Midbrain (tissue), 1 donor: Measurements from ENCODE around the gene P3H2.
"Not testable (repeated sequence)": the region's sequence is repeated elsewhere in the genome, so short reads cannot be mapped to it uniquely, and the experiment has no call there.

ENCODE experiments used
- DNase-seq: peaks from one replicate; lab custom pipeline; 2025; lab: John Stamatoyannopoulos, UW

Gene P3H2

DNA sequence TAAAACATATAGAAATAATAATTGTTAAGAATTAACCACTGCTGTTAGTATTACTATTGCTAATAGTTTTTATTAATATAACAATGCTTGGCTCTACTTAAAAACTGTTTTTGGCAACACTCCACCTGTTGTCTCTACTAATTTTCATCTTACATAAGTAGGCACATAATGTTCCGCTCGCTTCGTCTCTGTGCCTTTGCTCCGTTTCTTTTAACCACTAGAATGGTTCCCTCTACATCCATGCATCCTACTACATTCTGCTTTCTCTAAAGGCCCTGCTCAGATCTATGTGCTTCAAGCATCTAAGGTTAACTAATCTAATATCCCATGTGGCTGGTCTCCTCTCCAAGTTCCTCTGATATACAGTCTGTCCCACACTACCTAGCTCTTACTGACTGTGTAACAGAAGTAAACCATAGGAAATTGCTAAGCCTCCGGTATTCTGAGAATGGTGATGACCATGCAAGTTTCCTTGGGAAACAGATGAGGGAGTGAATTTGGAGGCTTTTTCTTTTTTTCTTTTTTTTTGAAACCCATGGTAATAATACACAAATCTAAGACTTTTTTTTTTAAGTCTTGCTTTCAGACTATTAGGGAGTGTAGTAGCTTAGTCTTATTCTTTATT, 138.3 kb downstream of the P3H2 start:
- no peak for DNase-seq

DNA sequence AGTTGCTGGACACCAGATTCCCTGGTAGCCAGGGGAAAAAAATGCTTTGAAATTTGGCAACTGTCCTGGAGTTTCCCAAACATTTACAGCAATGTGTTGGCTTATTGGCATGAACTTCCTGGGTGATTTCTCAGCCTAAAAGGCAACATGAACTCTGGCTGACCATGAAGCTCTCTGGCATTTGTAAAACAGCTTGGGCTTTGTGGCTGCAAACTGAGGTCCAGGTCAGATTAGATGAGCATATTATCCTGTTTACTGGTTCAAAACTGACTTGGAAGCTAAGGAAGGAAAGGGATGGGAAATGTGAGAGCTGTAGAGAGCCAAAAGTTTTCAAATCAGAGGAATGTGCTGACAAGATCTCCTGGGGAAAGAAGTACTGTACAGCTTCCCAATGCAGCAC, 139.0 kb downstream of the P3H2 start:
- DNase-seq: no peak

DNA sequence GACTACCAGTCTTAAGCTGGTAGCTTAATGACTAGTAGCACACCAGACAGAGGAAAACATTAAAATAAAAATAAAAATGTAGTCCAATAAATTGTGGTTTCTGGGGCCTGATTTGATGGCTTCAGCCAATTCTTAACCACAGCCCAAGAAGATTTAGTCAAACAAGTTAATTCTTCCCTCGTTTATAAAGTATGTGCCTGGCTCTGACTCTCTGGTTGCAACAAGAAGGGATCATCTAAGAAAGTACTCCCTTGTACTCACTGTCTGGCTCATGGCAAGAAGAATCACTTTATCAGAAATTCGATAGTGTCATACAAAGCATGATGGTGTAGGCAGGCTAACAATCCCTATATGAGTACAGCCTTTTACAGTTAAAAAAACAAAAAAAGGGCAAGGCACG, 141.9 kb downstream of the P3H2 start:
- no peak for DNase-seq

DNA sequence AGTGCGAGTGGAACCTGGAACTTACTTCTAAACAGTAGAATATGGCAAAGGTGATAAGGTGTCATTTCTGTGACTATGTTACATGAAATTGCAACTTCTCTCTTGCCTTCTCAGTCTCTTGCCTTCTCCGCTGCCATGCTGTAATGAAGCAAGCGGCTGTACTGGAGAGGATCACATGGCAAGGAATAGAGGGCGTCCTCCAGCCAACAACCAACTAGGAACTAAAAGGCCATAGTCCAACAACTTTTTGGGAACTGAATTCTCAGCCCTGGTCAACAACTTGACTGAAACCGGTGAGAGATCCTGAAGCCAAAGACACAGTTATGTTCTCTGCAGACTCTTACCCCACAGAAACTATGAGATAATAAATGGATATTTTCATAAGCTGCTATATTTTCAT, 143.5 kb downstream of the P3H2 start:
- DNase-seq: no peak

DNA sequence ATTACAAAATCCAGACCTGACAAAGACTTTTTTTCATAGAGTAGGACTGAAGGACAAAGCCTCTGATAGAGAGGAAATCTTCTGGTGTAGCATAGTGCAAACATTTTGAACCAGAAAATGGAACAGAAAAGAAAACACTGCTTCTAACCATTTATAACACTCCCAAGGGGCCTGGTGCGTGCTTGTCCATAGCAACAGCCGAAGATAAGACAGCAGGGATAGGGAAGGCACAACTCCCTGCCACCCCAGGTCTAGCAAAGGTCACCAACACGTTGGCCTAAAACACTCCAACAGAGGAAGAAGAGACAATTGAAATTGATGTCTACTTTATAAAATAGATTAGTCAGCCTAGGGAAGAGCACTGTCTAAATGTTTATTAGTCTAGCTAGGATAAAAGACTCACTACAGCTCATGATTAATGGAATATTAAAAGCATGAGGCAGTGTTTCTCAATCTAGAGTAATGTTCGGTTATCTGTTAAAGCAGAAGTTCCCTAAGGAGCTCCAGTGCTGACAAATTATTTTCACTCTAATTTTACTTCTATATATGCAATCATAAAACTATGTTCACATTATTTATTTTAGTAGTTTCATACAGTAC, 145.2 kb downstream of the P3H2 start:
- no peak for DNase-seq

DNA sequence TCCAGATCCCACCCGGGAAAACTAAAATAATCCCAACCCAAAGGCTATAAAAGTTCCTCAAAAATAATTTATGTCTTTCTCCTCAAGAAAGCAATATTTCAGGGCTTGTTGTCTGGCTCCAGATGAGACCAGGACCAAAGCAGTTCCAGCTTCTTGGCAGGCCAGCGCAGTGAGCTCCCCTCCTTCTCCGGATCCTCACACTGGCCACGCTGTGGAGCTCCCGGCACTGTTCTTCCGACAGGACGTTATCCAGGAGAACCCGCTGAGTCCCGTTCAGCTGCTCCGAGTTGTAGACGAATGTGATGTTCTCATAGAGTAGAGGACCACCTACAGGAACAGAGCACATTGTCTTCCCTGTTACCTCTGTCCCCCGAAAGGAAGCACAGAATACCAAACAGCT, 146.3 kb downstream of the P3H2 start:
- DNase-seq: no peak

DNA sequence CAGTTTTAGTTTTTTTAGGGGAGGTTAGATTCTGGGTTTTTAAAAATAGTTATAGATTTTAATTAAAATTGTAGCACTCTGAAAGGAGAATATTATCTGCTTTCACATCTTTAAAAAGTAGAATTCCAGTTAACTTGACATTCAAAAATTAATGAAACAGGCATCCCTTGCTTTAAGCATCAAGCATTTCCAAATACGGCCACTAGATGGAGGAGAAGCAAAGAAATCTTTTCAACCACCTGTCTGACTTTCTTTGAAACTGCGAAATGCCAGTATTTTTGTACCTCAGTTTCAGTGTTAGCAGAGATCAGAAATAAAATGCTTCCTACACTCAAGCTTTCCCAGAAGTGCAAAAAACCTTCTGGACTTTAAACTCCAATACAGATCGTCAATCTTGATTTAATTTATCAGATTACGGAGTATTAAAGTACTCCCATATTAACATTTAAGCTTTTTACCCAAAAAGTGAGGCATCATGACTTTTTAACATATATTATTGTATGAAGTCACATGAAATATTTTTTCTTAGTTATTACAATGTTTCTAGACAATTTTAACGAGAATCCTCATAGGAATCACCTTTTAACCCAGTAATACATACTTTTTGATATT, 153.3 kb downstream of the P3H2 start:
- DNase-seq: peak; percentile 63

DNA sequence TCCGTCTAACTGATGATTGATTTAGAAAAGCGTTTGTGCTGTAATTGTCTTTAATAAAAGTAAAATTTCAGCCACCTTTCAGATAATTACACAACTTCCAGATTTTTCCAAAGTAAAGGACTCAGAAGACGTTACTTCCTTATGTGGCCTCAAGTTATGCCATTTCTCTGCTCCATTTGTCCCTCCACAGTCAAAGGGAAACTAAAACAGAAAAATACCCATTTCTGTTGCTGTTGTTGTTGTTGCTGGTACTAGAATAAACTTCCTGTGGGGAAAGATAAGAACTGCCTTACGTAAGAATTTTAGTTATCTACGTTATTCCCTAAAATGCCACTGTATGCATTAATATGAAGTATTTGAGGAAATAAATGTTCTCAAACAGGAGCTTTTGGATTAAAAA, 153.9 kb downstream of the P3H2 start:
- DNase-seq: no peak

DNA sequence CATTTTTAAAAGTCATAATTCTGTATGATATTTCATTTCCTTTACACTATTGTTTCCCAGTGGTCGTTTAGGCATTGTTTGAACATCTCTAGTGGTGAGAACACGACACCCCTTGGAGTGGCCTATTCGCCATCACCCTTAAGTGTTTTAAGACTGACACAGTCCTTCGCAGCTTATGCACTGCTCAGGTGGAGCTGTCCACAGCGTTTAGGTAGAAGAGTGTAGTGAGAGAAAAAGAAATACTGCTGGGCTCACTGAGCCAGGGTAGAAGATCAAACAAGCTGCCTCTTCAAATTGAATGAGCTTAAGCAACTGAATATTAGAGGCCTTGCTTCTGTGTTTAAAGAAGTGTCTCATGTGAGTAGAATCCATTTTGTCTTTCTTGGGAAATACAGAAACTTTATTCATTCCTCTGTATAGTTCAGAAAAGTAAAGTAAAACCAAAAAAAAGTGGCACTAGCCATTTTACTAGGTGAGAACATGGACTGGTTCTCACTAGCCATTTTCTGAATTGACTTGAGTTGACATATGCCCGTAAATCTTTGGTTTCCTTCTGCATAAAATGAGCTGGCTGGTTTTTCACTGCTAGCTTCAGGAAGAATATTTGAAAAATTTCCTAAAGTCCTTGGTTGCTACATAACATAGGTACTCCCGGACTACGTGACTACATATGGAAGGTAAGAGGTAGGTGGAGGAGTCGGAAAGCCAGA, 155.9 kb downstream of the P3H2 start:
- no peak for DNase-seq

DNA sequence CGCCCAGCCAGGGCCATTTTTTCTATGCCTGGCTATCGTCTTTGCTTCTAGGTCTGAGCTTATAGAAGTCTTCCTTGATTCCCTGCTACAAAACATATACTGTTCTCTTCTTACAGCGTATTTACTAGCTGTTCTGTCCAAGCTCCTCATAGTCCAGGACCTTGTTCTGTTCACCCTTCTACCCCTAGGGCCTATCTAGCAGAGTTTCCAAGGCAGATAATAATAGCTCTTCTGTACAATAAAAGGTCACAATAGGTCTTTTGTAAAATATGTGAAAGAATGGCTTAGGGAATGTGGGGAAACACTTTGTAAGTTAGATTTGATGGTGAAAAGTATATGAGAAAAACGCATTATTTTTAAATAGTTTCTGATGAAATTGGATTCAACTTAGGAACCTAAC, 158.2 kb downstream of the P3H2 start:
- DNase-seq: no peak

DNA sequence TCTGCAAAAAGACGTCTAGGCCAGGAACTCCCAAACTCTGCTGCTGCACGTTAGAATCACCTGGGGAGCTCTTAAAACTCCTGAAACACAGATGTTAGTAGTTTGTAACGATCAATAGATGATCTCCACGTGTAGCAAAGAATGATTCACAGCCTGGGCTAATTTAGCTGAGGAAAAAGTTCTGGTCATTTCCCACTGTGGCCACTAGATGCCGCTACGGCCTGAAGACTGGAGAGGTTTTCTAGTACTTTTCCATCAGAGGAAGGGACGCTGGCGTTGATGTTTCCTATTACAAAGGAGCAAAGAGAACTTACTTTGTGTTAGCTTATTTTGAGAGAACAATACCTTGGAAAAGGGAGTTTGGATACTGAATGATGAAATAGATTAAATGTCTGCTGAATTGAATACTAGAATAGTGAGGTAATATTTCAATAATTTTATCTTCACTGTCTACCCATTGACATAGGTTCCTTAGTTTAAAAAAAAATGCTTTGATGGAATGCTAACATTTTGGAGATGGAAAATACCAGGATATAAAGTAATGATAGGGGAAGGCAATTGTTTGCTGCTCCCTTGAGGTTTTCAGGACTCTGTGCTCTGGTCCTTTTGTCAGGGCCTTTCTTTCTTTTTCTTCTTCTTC, 159.1 kb downstream of the P3H2 start:
- peak; percentile 86 for DNase-seq

DNA sequence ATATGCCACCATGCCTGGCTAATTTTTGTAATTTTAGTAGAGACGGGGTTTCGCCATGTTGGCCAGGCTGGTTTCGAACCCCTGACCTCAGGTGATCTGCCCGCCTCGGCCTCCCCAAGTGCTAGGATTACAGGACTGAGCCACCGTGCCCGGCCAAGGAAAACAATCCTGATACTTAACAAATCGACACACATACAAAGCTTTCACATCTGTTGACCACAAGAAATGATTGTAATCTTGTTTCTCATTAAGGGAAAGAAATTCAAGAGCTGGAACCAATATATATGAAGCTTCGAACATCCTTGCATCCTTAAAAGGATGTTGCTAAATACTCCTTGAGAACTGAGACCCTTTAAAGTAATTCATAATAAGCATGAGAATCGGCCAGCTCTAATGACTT, 159.6 kb downstream of the P3H2 start:
- DNase-seq: not testable (repeated sequence)

DNA sequence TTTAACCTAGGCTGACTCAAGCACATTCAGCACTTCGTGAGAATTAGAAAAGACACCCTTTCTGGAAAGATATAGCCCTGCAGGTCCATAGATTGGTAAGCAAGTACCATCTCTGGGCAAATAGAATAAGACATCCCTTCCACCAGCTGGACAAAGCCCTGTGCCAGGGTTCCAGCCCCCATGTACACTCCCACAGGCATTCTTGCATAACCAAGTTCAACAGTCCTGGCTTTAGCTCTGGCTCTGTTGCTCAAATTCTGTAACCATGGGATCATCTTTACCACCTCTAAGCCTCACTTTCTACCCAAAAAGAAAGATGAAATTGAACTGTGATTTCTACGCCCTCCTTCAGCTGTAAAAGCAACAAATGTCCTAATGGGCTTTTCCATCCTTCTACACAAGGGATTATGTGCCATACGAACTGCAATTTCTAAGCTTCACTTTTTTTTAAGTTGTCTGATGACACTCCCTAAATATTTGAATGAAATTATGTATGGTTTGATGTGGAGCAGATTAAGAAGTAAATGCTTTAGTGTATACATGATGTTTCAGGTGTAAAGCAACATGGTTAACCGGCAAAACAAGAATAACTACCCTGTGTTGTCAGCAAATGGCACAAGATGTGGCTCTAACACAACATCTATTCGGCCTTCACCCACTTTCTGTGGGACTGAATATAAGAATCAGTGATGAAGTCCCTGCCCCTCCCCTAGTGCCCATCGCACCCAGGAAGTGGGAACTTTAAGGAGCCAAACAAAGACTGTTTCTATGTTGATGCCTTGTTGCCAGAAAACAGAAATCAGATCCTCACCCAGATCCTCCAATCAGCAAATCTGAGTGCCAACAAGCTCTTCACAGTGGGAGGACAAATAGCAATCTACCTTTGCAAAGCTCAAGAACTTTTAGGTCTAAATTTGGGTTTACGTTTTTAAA, 165.7 kb downstream of the P3H2 start:
- no peak for DNase-seq

DNA sequence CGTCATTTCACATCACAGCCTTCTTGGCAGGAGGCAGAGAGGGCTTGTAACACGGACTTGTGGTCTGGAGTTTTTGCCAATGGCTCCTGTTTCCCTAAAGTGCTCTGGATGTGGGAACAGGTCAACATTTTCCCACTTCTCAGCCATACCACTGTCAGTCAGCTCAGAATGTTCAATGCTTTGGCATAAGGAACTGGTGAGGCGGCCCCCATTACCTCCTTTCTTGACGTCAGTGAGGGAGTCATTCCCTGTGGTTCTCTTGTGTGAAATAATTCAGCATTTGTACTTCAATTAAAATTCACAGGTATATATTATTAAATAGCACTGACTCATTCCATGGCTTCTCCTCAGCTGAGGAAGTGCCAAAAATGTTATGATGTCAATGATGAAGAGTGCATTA, 167.1 kb downstream of the P3H2 start:
- no peak for DNase-seq

DNA sequence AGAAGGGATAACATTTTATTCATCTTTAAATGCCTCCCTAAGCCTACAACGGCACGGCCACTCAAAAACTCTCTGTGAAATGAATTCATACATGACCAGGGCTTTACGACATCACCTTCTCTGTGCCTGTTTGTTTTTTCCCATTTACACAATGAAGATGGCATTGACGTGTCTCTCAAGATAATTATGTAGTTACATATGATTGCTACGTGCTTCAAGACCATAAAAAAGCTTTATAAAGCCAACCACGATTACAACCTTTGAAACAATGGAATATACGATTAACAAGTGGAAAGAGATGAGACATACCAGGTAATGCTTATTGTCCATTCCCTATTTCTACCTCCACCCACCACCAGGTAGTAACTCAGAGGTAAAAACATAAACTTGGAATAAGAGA, 168.4 kb downstream of the P3H2 start:
- DNase-seq: no peak

DNA sequence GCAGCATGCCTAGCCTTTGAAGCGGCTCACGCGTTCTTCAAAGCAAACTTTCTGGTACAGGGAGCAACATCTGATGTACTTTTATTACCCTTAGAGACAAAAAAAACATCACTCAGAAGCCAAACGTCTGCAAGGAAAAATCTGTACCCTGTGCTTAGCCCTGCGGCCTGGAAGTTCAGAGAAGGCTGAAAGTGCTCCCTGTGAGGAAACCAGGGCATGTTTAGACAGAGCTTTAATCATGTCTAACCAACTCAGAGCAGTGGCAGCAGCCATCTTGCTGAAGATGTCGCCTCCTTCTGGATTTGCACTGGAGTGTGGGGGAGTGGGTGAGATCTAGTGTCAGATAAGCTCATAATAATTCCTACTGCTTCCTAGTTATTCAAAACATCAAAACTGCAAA, 170.4 kb downstream of the P3H2 start:
- no peak for DNase-seq

DNA sequence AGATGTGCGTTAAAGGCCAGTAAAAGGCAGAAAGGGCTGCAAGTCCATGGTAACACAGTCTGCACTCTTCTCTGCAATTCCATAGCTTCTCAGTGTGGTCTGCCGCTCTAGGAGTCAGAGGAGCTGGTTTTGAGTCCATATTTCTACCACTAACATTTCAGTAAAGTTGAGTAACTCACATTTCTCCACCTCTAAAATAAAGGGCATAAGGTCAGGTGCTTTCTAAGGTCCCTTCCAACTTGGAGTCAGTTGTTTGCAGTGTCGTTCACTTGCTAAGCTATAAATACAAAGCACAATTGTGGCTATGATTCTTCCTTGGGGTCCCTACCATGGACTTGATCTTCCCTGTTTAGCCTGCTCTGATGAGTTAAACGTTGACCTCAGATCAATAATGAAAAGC, 171.1 kb downstream of the P3H2 start:
- no peak for DNase-seq

DNA sequence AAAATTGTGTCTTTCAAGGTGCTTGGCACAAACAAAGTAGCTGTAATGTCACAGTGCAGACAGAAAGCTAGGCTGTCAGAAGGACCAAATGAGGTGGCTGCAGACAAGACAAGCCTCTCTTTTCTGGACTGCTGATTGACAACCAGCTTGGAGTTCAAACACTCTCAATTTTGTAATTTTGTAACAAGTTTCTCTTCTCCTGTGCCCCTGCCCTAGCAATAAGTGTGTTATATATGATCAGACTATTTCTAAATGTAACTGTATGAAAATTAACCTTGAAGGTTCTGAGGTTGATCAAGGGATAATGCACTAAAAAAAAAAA, 172.0 kb downstream of the P3H2 start:
- no peak for DNase-seq

DNA sequence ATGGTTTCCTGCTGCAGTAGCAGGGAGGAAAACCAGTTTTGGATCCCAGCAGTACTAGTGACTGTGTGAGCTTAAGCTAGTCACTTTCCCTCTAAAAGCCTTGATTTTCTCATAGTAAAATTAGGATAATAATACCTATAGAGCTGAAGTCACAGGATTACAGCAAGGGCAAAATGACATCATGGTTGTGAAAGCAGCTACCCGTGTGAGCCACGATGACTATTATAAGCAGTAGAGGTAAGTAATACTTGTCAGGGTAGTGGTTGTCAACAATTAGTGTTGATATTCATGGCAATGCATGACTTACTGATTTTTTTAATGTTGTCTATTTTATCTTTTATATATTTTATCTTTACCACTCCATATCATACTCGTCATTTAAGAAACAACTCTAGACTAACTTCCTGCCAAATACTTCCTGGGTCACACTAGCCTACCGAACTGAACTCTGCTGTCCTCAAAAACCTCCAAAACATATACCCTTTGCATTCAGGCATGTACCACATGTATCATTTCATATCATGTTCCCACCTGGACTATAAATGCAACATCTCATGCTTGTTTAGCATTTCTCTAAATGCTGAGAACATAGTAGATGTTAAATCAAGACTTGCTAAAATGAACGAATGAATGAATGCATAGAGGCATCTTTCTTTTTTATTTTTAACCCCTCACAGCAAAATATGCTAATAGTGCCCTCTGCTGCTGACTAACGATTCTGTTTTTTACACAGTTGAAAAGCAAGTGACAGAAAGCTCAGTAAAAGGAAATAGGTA, 172.6 kb downstream of the P3H2 start:
- DNase-seq: peak; percentile 14

DNA sequence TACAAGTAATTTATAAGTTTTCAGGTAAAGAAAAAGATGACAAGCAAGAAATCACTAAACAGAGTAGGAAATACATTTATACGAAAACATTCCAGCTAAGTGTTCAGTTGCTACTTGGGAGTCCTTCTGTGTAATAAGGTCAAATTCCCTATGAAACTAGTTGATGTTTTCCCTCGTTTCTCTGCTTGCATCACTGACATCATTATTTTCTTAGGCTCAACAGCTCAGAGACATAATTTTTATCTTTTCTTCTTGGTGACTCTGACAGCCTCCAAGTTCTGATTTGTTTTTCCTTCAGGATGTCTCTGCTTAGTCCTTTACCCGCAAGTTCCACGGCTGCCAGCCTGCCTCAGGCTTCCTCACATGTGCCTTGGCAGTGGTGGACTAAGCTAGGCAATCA, 173.6 kb downstream of the P3H2 start:
- no peak for DNase-seq
